ENCODE results near the gene AR.
"Not testable (repeated sequence)": the region's sequence is repeated elsewhere in the genome, so short reads cannot be mapped to it uniquely, and the experiment has no call there.

Gene AR

GRCh38 chrX:67651437-67652142 is 107.8 kb downstream of the AR start:
- DNase-seq = no peak

GRCh38 chrX:67652543-67652942 is 108.7 kb downstream of the AR start:
- DNase-seq = no peak

GRCh38 chrX:67654301-67654700 is 110.5 kb downstream of the AR start:
- no peak for DNase-seq

- DNase-seq = no peak
Measured at GRCh38 chrX:67665583-67665982, 121.8 kb downstream of the AR start.

GRCh38 chrX:67670717-67671116 is 126.9 kb downstream of the AR start:
- DNase-seq = not testable (repeated sequence)

- DNase-seq = no peak
Measured at GRCh38 chrX:67673741-67674274, 130.0 kb downstream of the AR start.

GRCh38 chrX:67674741-67675140 is 130.9 kb downstream of the AR start:
- no peak for DNase-seq

- no peak for DNase-seq
Measured at GRCh38 chrX:67684136-67684535, 140.3 kb downstream of the AR start.

- DNase-seq = no peak
Measured at GRCh38 chrX:67692246-67692645, 148.4 kb downstream of the AR start.

- no peak for DNase-seq
Measured at GRCh38 chrX:67693928-67694327, 150.1 kb downstream of the AR start.

- no peak for DNase-seq
Measured at GRCh38 chrX:67697452-67697851, 153.6 kb downstream of the AR start.

GRCh38 chrX:67700602-67701001 is 156.8 kb downstream of the AR start:
- DNase-seq = no peak

- no peak for DNase-seq
Measured at GRCh38 chrX:67714004-67714403, 170.2 kb downstream of the AR start.

- DNase-seq = no peak
Measured at GRCh38 chrX:67717571-67717970, 173.8 kb downstream of the AR start.

GRCh38 chrX:67718926-67719325 is 175.1 kb downstream of the AR start:
- DNase-seq = no peak

- DNase-seq = no peak
Measured at GRCh38 chrX:67720344-67720743, 176.5 kb downstream of the AR start.

- no peak for DNase-seq
Measured at GRCh38 chrX:67721321-67721720, 177.5 kb downstream of the AR start.

GRCh38 chrX:67723580-67724351 is 179.9 kb downstream of the AR start:
- no peak for DNase-seq

GRCh38 chrX:67724359-67725110 is 180.7 kb downstream of the AR start:
- no peak for DNase-seq

- DNase-seq = no peak
Measured at GRCh38 chrX:67725471-67725870, 181.7 kb downstream of the AR start.

GRCh38 chrX:67726018-67726417 is 182.2 kb downstream of the AR start:
- no peak for DNase-seq

- no peak for DNase-seq
Measured at GRCh38 chrX:67727576-67727975, 183.8 kb downstream of the AR start.

GRCh38 chrX:67730296-67730695 is 186.5 kb downstream of the AR start:
- no peak for DNase-seq

- DNase-seq = no peak
Measured at GRCh38 chrX:67731061-67731460, 187.2 kb downstream of the AR start.
